GM20431 (cell line): Measurements from ENCODE around the gene ZDHHC11.
"Not testable (repeated sequence)": the region's sequence is repeated elsewhere in the genome, so short reads cannot be mapped to it uniquely, and the experiment has no call there.

ENCODE experiments used
- in situ Hi-C: fragments of 300-500 bp; cut with MseI, MboI; formaldehyde crosslinking; loops from one replicate; pipeline ENCODE4 v1.15.0; 2020; ENCODE audit warnings: low sequenced_read_pairs; ENCODE audit not compliant: unreplicated experiment

Gene ZDHHC11

GRCh38 chr5:880816-881550 is 30.2 kb upstream of the ZDHHC11 start:
- in situ Hi-C loops, result no loop called here

- in situ Hi-C loops, result not testable (repeated sequence)
Observed at GRCh38 chr5:878677-879076, 27.9 kb upstream of the ZDHHC11 start.

GRCh38 chr5:878125-878524 is 27.3 kb upstream of the ZDHHC11 start:
- in situ Hi-C loops, result no loop called here

GRCh38 chr5:876398-877365 is 25.9 kb upstream of the ZDHHC11 start:
- in situ Hi-C loops, result no loop called here

- in situ Hi-C loops, result no loop called here
Observed at GRCh38 chr5:875931-876330, 25.1 kb upstream of the ZDHHC11 start.

GRCh38 chr5:873328-873727 is 22.5 kb upstream of the ZDHHC11 start:
- in situ Hi-C loops, result no loop called here

- in situ Hi-C loops, result no loop called here
Observed at GRCh38 chr5:872301-872700, 21.5 kb upstream of the ZDHHC11 start.

- in situ Hi-C loops, result no loop called here
Observed at GRCh38 chr5:871596-872298, 21.0 kb upstream of the ZDHHC11 start.

- in situ Hi-C loops, result no loop called here
Observed at GRCh38 chr5:870956-871355, 20.2 kb upstream of the ZDHHC11 start.

- in situ Hi-C loops, result no loop called here
Observed at GRCh38 chr5:868428-869135, 17.8 kb upstream of the ZDHHC11 start.

GRCh38 chr5:867300-867870 is 16.6 kb upstream of the ZDHHC11 start:
- in situ Hi-C loops, result no loop called here

GRCh38 chr5:865771-866170 is 15.0 kb upstream of the ZDHHC11 start:
- in situ Hi-C loops, result no loop called here

GRCh38 chr5:865168-865521 is 14.4 kb upstream of the ZDHHC11 start:
- in situ Hi-C loops, result no loop called here

- in situ Hi-C loops, result no loop called here
Observed at GRCh38 chr5:864492-865167, 13.8 kb upstream of the ZDHHC11 start.

GRCh38 chr5:863244-863805 is 12.5 kb upstream of the ZDHHC11 start:
- in situ Hi-C loops, result no loop called here

- in situ Hi-C loops, result no loop called here
Observed at GRCh38 chr5:862367-863243, 11.8 kb upstream of the ZDHHC11 start.

GRCh38 chr5:861442-862366 is 10.9 kb upstream of the ZDHHC11 start:
- in situ Hi-C loops, result no loop called here
